Hepatocyte (in vitro differentiated cells): ENCODE results near the gene VWA8. TPM values are rescaled to one million over a fixed set of nuclear protein-coding genes. Genes with fewer than 3 reads are reported as not detected.

Experiments
- DNase-seq: peaks from one replicate; pipeline ENCODE4 v3.0.0-alpha.2; 2016; ENCODE audit warnings: low spot score
- H2AFZ ChIP-seq: fragments of 200-600 bp; sonication (generic); 2 replicates; pipeline ENCODE4 v1.6.0; 2016; ENCODE audit warnings: antibody characterized with exemption, mild to moderate bottlenecking
- H3K27ac ChIP-seq: fragments of 200-600 bp; sonication (generic); 2 replicates; pipeline ENCODE4 v1.5.1; 2016; ENCODE audit warnings: mild to moderate bottlenecking
- H3K27me3 ChIP-seq: fragments of 200-600 bp; sonication (generic); 2 replicates; pipeline ENCODE4 v1.6.1; 2016
- H3K36me3 ChIP-seq: fragments of 200-600 bp; sonication (generic); replicated peaks from 2 replicates; pipeline ENCODE4 v1.5.1; 2016; ENCODE audit warnings: low read depth; ENCODE audit not compliant: insufficient read depth
- H3K4me1 ChIP-seq: fragments of 200-600 bp; sonication (generic); 2 replicates; pipeline ENCODE4 v1.5.1; 2016; ENCODE audit warnings: mild to moderate bottlenecking, moderate library complexity; ENCODE audit not compliant: insufficient read depth
- H3K4me2 ChIP-seq: fragments of 200-600 bp; sonication (generic); 2 replicates; pipeline ENCODE4 v1.6.0; 2016
- H3K4me3 ChIP-seq: fragments of 200-600 bp; sonication (generic); 2 replicates; pipeline ENCODE4 v1.5.1; 2016; ENCODE audit warnings: mild to moderate bottlenecking
- H3K79me2 ChIP-seq: fragments of 200-600 bp; sonication (generic); 2 replicates; pipeline ENCODE4 v1.6.0; 2017; ENCODE audit warnings: mild to moderate bottlenecking
- H3K9me2 ChIP-seq: fragments of 200-600 bp; sonication (generic); replicated peaks from 2 replicates; pipeline ENCODE4 v1.6.0; 2017; ENCODE audit warnings: mild to moderate bottlenecking; ENCODE audit not compliant: insufficient read depth
- H3K9me3 ChIP-seq: fragments of 200-600 bp; sonication (generic); 2 replicates; pipeline ENCODE4 v1.5.1; 2016; ENCODE audit warnings: low read depth, mild to moderate bottlenecking
- H4K20me1 ChIP-seq: fragments of 200-600 bp; sonication (generic); 2 replicates; pipeline ENCODE4 v1.6.0; 2016; ENCODE audit warnings: mild to moderate bottlenecking; ENCODE audit not compliant: insufficient read depth, poor library complexity, severe bottlenecking
- EZH2 ChIP-seq: fragments of 200-600 bp; sonication (generic); IDR thresholded peaks from 2 replicates; pipeline ENCODE4 v1.6.1; 2016; ENCODE audit warnings: antibody characterized with exemption, mild to moderate bottlenecking, borderline replicate concordance
- EZH2phosphoT487 ChIP-seq: fragments of 200-600 bp; sonication (generic); IDR thresholded peaks from one replicate; pipeline ENCODE4 v1.6.1; 2018; ENCODE audit warnings: antibody characterized with exemption, mild to moderate bottlenecking, low read depth, moderate library complexity; ENCODE audit not compliant: unreplicated experiment, severe bottlenecking
- WGBS: methylation state at CpG from one replicate; pipeline ENCODE4 v1.1.6; 2016; ENCODE audit warnings: low lambda C conversion rate; ENCODE audit errors: missing lambda C conversion rate; 5-methylcytosine and 5-hydroxymethylcytosine counted together
- polyA plus RNA-seq: library from polyadenylated mRNA; unstranded; fragments of >200 nt; fragmentation: Nextera tagmentation; extraction: Ambion mirVana; gene quantifications from 2 replicates; pipeline ENCODE4 v1.2.1, GENCODE V29; 2016
- total RNA-seq: library from RNA; depleted of rRNA; stranded (reverse); fragments of >200 nt; gene quantifications from 2 replicates; pipeline ENCODE4 v1.2.3, GENCODE V29; 2014
- TF ChIP-seq, protein P1 (sequence below): fragments of 200-600 bp; sonication (generic); IDR thresholded peaks from 2 replicates; pipeline ENCODE4 v1.5.1; 2016; ENCODE audit warnings: antibody characterized with exemption, mild to moderate bottlenecking; ENCODE audit not compliant: poor library complexity

The VWA8 gene
- total and polyA plus RNA-seq, 2 experiments from 2014 or later = 4.9 to 19.5 TPM

DNA sequence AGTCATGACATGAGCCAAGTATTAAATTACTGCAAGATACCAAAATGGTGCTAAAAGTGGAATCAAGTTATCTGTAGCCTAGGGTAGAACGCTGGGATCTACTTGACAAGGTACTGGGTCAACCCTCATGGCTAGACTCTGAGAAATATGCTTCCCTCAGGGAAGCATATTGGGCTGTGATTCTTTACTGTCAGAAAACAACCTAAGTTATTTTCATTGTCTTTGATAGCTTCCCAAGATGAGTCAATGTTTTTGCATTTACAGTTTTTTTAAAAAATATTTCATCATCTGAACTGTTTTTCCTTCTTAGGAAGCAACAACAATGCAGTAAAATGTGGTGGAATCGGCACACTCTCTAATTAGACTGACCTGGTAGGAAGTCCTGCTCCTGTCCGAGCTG lies 285.6 kb downstream of the VWA8 start:
- no peak overlapping the region for H3K4me3 ChIP-seq
- H3K79me2 ChIP-seq = no peaks in the 10 kb centered on the region
- no peak for TF ChIP-seq EZH2
- TF ChIP-seq EZH2phosphoT487 = no peak
- H3K27ac ChIP-seq = no peak overlapping the region
- H3K4me1 ChIP-seq = no peaks in the 10 kb centered on the region
- no peak overlapping the region for H3K4me2 ChIP-seq
- H2AFZ ChIP-seq = no peak overlapping the region
- no peaks in the 10 kb centered on the region for H3K27me3 ChIP-seq
- no peaks in the 10 kb centered on the region for H3K9me2 ChIP-seq
- no peaks in the 10 kb centered on the region for H4K20me1 ChIP-seq
- H3K9me3 ChIP-seq = no peaks in the 10 kb centered on the region
- no peak for DNase-seq
- 91% methylated on average over 3 of the region's 3 CpGs for WGBS
- H3K36me3 ChIP-seq = no peaks in the 10 kb centered on the region

GRCh38 chr13:41674246-41674645 lies 286.7 kb downstream of the VWA8 start:
- DNase-seq = no peak
- Histone ChIP-seq H3K27me3 (no peaks in the 10 kb centered on the region), H3K9me2 (no peaks in the 10 kb centered on the region), H3K27ac (no peak overlapping the region), H3K9me3 (no peaks in the 10 kb centered on the region), H3K4me1 (no peaks in the 10 kb centered on the region), H3K4me2 (no peak overlapping the region), H3K79me2 (no peaks in the 10 kb centered on the region), H4K20me1 (no peaks in the 10 kb centered on the region), H3K4me3 (no peak overlapping the region), H2AFZ (no peak overlapping the region), H3K36me3 (no peaks in the 10 kb centered on the region)
- WGBS = 48% methylated on average over 2 of the region's 2 CpGs
- TF ChIP-seq EZH2 (no peak), EZH2phosphoT487 (no peak)
- TF ChIP-seq, protein P1, sequence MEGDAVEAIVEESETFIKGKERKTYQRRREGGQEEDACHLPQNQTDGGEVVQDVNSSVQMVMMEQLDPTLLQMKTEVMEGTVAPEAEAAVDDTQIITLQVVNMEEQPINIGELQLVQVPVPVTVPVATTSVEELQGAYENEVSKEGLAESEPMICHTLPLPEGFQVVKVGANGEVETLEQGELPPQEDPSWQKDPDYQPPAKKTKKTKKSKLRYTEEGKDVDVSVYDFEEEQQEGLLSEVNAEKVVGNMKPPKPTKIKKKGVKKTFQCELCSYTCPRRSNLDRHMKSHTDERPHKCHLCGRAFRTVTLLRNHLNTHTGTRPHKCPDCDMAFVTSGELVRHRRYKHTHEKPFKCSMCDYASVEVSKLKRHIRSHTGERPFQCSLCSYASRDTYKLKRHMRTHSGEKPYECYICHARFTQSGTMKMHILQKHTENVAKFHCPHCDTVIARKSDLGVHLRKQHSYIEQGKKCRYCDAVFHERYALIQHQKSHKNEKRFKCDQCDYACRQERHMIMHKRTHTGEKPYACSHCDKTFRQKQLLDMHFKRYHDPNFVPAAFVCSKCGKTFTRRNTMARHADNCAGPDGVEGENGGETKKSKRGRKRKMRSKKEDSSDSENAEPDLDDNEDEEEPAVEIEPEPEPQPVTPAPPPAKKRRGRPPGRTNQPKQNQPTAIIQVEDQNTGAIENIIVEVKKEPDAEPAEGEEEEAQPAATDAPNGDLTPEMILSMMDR = no peak

- 90% methylated on average over 2 of the region's 2 CpGs for WGBS
- TF ChIP-seq, protein P1 = no peak
- TF ChIP-seq EZH2phosphoT487 (no peak), EZH2 (no peak)
- Histone ChIP-seq H3K79me2 (no peaks in the 10 kb centered on the region), H3K4me3 (no peak overlapping the region), H3K9me3 (no peaks in the 10 kb centered on the region), H3K27me3 (no peaks in the 10 kb centered on the region), H3K9me2 (no peaks in the 10 kb centered on the region), H3K27ac (no peak overlapping the region), H3K36me3 (no peaks in the 10 kb centered on the region), H4K20me1 (no peaks in the 10 kb centered on the region), H3K4me2 (no peak overlapping the region), H2AFZ (no peak overlapping the region), H3K4me1 (no peaks in the 10 kb centered on the region)
- DNase-seq = no peak
Measured at GRCh38 chr13:41673640-41674039, 287.3 kb downstream of the VWA8 start.

DNA sequence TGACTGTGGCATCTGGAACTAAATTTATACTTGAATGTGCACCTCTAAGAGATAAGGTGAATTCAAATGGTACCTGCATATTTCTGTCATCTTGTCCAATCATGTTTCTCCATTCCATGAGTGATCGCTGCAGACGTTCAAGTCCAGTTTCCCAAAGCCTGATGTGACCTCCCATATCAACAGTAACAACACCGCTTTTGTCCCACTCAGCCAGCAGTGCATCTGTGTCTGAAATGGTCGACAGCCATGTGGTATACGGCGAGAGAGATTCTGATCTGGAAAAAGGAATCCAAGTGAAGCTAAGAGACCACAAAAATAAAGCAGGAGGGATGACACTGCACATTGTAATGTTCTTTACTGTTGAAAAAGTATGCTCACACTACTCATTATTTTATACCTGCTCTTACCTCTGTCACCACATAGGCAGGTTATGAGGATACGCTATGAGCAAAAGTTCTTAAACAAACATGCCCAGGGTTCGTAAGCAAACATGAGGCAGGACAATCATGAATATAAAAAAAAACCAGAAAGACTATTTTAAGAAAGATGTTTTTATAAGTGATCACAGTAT lies 290.0 kb downstream of the VWA8 start:
- Histone ChIP-seq H3K27ac (no peak overlapping the region), H2AFZ (no peak overlapping the region), H3K9me3 (no peaks in the 10 kb centered on the region), H3K4me1 (no peaks in the 10 kb centered on the region), H3K4me2 (no peak overlapping the region), H3K79me2 (no peaks in the 10 kb centered on the region), H3K4me3 (no peak overlapping the region), H3K9me2 (no peaks in the 10 kb centered on the region), H3K27me3 (no peaks in the 10 kb centered on the region), H3K36me3 (no peaks in the 10 kb centered on the region), H4K20me1 (no peaks in the 10 kb centered on the region)
- TF ChIP-seq EZH2phosphoT487 (no peak), EZH2 (no peak)
- TF ChIP-seq, protein P1 = no peak
- DNase-seq = no peak
- WGBS = 91% methylated on average over 8 of the region's 8 CpGs
